ENCODE results near the gene PTGES3L. TPM values are rescaled to one million over a fixed set of nuclear protein-coding genes. Genes with fewer than 3 reads are reported as not detected.

PTGES3L gene
- total and polyA plus RNA-seq, 2 of the 13 experiments (the other 11 are each of a cell fraction or from before 2014, with no cell fraction given), result 1.2 to 2.9 TPM

GRCh38 chr17:42920106-42920900, 59.6 kb downstream of the PTGES3L start (continued):
- TF ChIP-seq PRDM4 (CRISPR knock-in tag; IDR thresholded peaks at IDR 0.05; ENCODE audit: borderline replicate concordance) (no peak), ZNF644 (CRISPR knock-in tag; IDR thresholded peaks at IDR 0.05; ENCODE audit: low read depth) (peak; percentile 40; the same call in 1 of the 2 replicates), ZNF501 (CRISPR knock-in tag; IDR thresholded peaks at IDR 0.05) (peak; percentile 15; the same call in 1 of the 2 replicates), NCOA5 (CRISPR knock-in tag; IDR thresholded peaks at IDR 0.05) (no peak), HNRNPK (IDR thresholded peaks at IDR 0.05; ENCODE audit: low read depth, low read length, poor library complexity, severe bottlenecking) (no peak), KIAA2018 (CRISPR knock-in tag; IDR thresholded peaks at IDR 0.05; ENCODE audit: borderline replicate concordance) (no peak), NFIC (IDR thresholded peaks at IDR 0.05; ENCODE audit: low read length) (no peak; the same call in 1 of the 2 replicates), TFE3 (CRISPR knock-in tag; IDR thresholded peaks at IDR 0.05) (peak; percentile 31; the same call in 1 of the 2 replicates), ZNF784 (CRISPR knock-in tag; IDR thresholded peaks at IDR 0.05; ENCODE audit: borderline replicate concordance) (no peak), JUNB (CRISPR knock-in tag; IDR thresholded peaks at IDR 0.05; ENCODE audit: borderline replicate concordance) (no peak), ZNF816 (CRISPR knock-in tag; IDR thresholded peaks at IDR 0.05; ENCODE audit: borderline replicate concordance) (no peak), GABPB1 (CRISPR knock-in tag; IDR thresholded peaks at IDR 0.05) (no peak), KMT2A (CRISPR knock-in tag; IDR thresholded peaks at IDR 0.05) (peak; percentile 49; the same call in 1 of the 2 replicates)

Data from HepG2 (cell line).